Measurements from ENCODE around the gene AKAP13. TPM values are rescaled to one million over a fixed set of nuclear protein-coding genes. Genes with fewer than 3 reads are reported as not detected.

AKAP13 gene
- polyA plus RNA-seq, 1 experiment = 15.5 TPM

DNA sequence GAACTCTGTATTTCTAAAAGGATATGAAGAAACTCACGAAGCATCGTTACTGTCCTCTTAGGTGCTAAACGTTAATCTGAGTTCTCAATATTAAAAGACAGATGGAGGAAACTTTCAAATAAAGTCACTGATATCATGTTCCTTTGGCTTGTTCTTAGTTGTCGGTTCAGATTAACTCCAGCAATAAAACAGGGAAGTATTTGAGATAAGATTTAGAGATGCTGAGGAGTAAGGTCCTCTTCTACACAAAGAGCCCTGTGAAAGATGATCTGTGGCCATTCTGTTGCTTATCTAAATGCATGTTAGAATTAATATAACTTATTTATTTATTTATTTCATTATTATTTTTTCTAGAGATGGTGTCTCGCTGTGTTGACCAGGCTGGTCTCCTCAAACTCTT lies 19.2 kb downstream of the AKAP13 start:
- no peak overlapping the region for H3K4me3 ChIP-seq (ENCODE audit: low read depth, low read length)
- CTCF ChIA-PET = no interaction called here

DNA sequence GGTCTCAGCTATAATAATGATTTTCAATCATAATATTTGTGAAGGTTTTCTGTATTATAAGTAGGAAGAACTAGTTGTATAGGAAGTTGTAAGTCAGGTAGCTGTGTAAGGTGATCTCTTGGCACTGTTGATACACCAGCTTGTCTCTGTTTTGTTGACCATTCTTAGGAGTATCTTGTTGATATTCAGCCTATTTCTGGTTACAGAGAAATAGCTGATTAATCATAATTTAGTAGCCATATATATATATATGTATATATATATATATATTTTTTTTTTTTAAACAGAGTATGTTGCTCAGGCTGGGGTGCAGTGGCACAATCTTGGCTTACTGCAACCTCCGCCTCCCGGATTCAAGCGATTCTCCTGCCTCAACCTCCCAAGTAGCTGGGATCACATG lies 20.2 kb downstream of the AKAP13 start:
- H3K4me3 ChIP-seq (ENCODE audit: low read depth, low read length) = no peak overlapping the region
- CTCF ChIA-PET = interaction anchor here (1.1 kb wide), 1 partner anchor 15 kb away, joined by 3 read pairs; no protein-coding TSS in a partner anchor
- POLR2A ChIA-PET = interaction anchor here (0.7 kb wide), 1 partner anchor 71 kb away, joined by 4 read pairs; no protein-coding TSS in a partner anchor
- H3K9me3 ChIP-seq (ENCODE audit: control insufficient read depth, insufficient read depth, low read length) = no peaks in the 10 kb centered on the region
- H3K27ac ChIP-seq (ENCODE audit: low read depth, low read length) = no peak overlapping the region
- no peak for DNase-seq (ENCODE audit: low read depth, low spot score)
- TF ChIP-seq, protein P1, sequence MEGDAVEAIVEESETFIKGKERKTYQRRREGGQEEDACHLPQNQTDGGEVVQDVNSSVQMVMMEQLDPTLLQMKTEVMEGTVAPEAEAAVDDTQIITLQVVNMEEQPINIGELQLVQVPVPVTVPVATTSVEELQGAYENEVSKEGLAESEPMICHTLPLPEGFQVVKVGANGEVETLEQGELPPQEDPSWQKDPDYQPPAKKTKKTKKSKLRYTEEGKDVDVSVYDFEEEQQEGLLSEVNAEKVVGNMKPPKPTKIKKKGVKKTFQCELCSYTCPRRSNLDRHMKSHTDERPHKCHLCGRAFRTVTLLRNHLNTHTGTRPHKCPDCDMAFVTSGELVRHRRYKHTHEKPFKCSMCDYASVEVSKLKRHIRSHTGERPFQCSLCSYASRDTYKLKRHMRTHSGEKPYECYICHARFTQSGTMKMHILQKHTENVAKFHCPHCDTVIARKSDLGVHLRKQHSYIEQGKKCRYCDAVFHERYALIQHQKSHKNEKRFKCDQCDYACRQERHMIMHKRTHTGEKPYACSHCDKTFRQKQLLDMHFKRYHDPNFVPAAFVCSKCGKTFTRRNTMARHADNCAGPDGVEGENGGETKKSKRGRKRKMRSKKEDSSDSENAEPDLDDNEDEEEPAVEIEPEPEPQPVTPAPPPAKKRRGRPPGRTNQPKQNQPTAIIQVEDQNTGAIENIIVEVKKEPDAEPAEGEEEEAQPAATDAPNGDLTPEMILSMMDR (IDR thresholded peaks at IDR 0.05; ENCODE audit: low read depth, low read length) = no peak
- H3K27me3 ChIP-seq (ENCODE audit: control insufficient read depth, insufficient read depth, low read length) = no peaks in the 10 kb centered on the region

More for the DNA sequence above, 19.2 kb downstream of the AKAP13 start:
- no peaks in the 10 kb centered on the region for H3K27me3 ChIP-seq (ENCODE audit: control insufficient read depth, insufficient read depth, low read length)
- H3K9me3 ChIP-seq (ENCODE audit: control insufficient read depth, insufficient read depth, low read length) = no peaks in the 10 kb centered on the region
- TF ChIP-seq, protein P1 (IDR thresholded peaks at IDR 0.05; ENCODE audit: low read depth, low read length) = no peak
- no peak for DNase-seq (ENCODE audit: low read depth, low spot score)
- H3K27ac ChIP-seq (ENCODE audit: low read depth, low read length) = no peak overlapping the region
- POLR2A ChIA-PET = no interaction called here

DNA sequence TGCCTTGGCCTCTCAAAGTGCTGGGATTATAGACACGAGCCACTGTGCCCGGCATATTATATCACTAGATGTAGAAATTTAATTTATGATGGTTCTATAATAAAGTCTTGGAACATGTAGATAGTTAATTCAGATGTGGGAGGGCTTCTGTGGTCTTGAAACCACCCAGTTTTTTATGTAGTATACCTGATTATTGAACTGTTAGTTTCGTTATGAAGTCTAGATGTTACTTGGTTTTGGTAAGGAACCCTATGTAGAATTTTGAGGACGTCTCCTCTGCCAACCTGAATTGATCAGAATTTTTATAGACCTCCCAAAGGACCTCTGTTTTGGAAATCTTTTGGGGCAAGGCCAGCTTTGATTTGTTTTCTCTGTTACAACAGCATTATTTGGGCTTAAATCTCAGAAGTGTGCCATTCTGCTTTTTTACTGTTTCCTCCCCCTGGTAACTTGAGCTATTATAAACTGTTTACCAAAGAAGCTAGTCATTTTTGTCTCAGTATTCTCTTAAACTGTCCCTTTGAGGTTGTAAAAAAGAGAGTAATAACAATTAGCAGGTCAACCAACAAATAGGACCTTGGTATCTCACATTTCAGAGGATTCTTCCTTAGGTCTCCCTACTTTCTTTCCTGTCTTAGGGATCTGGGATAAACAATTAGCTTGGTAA lies 20.8 kb downstream of the AKAP13 start:
- no peaks in the 10 kb centered on the region for H3K27me3 ChIP-seq (ENCODE audit: control insufficient read depth, insufficient read depth, low read length)
- no peak overlapping the region for H3K4me3 ChIP-seq (ENCODE audit: low read depth, low read length)
- H3K27ac ChIP-seq (ENCODE audit: low read depth, low read length) = no peak overlapping the region
- H3K9me3 ChIP-seq (ENCODE audit: control insufficient read depth, insufficient read depth, low read length) = no peaks in the 10 kb centered on the region
- CTCF ChIA-PET = interaction anchor here (1.1 kb wide), 1 partner anchor 15 kb away, joined by 3 read pairs; no protein-coding TSS in a partner anchor
- POLR2A ChIA-PET = no interaction called here
- TF ChIP-seq, protein P1 (IDR thresholded peaks at IDR 0.05; ENCODE audit: low read depth, low read length) = no peak
- no peak for DNase-seq (ENCODE audit: low read depth, low spot score)

DNA sequence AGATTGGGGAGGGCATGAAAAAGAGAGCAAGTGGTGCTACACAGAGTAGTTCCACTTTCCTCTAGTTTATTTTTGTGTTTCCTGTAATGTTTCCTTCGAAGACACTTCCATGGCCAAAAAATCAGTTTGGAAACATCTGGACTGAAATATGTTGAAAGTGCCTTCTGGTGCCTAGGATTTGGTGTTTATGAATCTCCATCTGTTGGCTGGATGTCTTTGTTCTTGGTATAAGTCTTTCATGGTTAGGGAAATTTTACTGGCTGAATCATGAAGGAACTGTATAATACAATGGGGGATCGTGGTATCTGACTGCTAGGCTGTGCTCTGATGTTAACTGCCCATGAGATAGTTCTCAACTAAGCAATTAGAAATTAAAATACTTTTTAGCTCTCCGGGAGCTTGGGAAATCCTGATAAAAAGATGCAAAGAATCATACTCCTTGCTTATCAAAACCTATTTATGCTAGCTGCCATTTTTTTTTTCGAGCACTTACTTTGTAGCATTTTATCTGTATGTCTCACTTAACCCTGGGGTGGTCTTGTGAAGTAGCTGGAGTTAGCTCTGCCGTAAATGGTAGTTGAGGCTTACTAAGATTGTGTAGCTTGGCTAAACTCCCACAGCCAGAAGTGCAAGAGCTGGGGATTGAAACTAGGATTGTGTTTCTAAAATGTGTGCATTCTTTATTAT lies 21.9 kb downstream of the AKAP13 start:
- Histone ChIP-seq H3K27ac (ENCODE audit: low read depth, low read length) (peak overlapping the region; percentile 68), H3K9me3 (ENCODE audit: control insufficient read depth, insufficient read depth, low read length) (no peaks in the 10 kb centered on the region), H3K27me3 (ENCODE audit: control insufficient read depth, insufficient read depth, low read length) (no peaks in the 10 kb centered on the region), H3K4me3 (ENCODE audit: low read depth, low read length) (no peak overlapping the region; the same call in 1 of the 2 replicates)
- TF ChIP-seq, protein P1 (IDR thresholded peaks at IDR 0.05; ENCODE audit: low read depth, low read length) = no peak
- DNase-seq (ENCODE audit: low read depth, low spot score) = peak; percentile 36
- CTCF ChIA-PET = interaction anchor here (0.7 to 1.2 kb wide), 3 partner anchors 12 to 103 kb away, joined by 3 to 8 read pairs (median 5); no protein-coding TSS in a partner anchor
- POLR2A ChIA-PET = interaction anchor here (0.5 to 1.0 kb wide), 3 partner anchors 67 to 698 kb away, joined by 3 to 4 read pairs (median 3); no protein-coding TSS in a partner anchor

DNA sequence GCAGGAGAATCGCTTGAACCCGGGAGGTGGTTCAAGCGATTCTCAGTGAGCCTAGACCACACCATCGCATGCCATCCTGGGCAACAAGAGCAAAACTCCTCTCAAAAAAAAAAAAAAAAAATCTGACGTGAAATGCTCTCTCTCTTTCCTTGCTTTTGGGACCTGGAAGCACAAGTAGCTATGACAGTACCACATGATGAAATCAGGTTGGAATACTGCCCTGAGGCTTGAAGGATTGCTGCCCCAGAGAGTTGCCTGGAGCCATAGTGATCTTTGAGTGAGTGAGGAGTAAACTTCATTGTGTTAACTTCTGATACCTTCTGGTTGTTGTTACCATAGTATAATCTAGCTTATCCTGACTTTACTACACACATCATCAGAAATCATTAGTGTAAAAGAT lies 23.3 kb downstream of the AKAP13 start:
- Histone ChIP-seq H3K27me3 (ENCODE audit: control insufficient read depth, insufficient read depth, low read length) (no peaks in the 10 kb centered on the region), H3K27ac (ENCODE audit: low read depth, low read length) (no peak overlapping the region), H3K9me3 (ENCODE audit: control insufficient read depth, insufficient read depth, low read length) (no peaks in the 10 kb centered on the region), H3K4me3 (ENCODE audit: low read depth, low read length) (no peak overlapping the region)
- TF ChIP-seq, protein P1 (IDR thresholded peaks at IDR 0.05; ENCODE audit: low read depth, low read length) = no peak
- DNase-seq (ENCODE audit: low read depth, low spot score) = no peak
- POLR2A ChIA-PET = interaction anchor here (2.0 kb wide), 1 partner anchor 23 kb away, joined by 11 read pairs; the partner anchor contains the start of gene AKAP13
- CTCF ChIA-PET = interaction anchor here (1.8 kb wide), 1 partner anchor 107 kb away, joined by 14 read pairs; no protein-coding TSS in a partner anchor

Measured in AG04450 (cell line).